HG02981 (cell line): ENCODE results near the gene ARHGDIA.

ENCODE experiments used
- ATAC-seq: cut with Tn5 transposase; IDR thresholded peaks from one replicate; pipeline ENCODE4 v1.9.1; 2021; ENCODE audit warnings: mild to moderate bottlenecking, moderate library complexity; ENCODE audit not compliant: unreplicated experiment

The ARHGDIA gene

GRCh38 chr17:81870981-81871386 lies at the start of gene ARHGDIA:
Gene ARHGDIA (minus strand): TSS chr17:81871337. CDS start chr17:81869930, 1,407 bp downstream.
- ATAC-seq: peak; percentile 7

- no peak for ATAC-seq
Measured at GRCh38 chr17:81918832-81919545, 47.9 kb upstream of the ARHGDIA start.

GRCh38 chr17:81918333-81918669 lies 47.2 kb upstream of the ARHGDIA start:
- ATAC-seq: peak; percentile 11

GRCh38 chr17:81917565-81918332 lies 46.6 kb upstream of the ARHGDIA start, which contains the start of gene SIRT7:
Gene SIRT7 (minus strand): TSS chr17:81918176. CDS start chr17:81918131, 45 bp downstream.
- peak; percentile 59 for ATAC-seq

GRCh38 chr17:81916234-81917001 lies 45.3 kb upstream of the ARHGDIA start:
- no peak for ATAC-seq

GRCh38 chr17:81915331-81915730 lies 44.2 kb upstream of the ARHGDIA start:
- ATAC-seq: no peak

GRCh38 chr17:81914103-81914850 lies 43.1 kb upstream of the ARHGDIA start:
- ATAC-seq: no peak

GRCh38 chr17:81913394-81914102 lies 42.4 kb upstream of the ARHGDIA start:
- ATAC-seq: no peak

- ATAC-seq: no peak
Measured at GRCh38 chr17:81912441-81913309, 41.5 kb upstream of the ARHGDIA start.

GRCh38 chr17:81911969-81912368 lies 40.8 kb upstream of the ARHGDIA start:
- no peak for ATAC-seq

GRCh38 chr17:81911277-81911961 lies 40.3 kb upstream of the ARHGDIA start, which contains the start of gene PCYT2:
Gene PCYT2 (minus strand): TSS chr17:81911399. CDS start chr17:81911355, 44 bp downstream.
- ATAC-seq: peak; percentile 74

GRCh38 chr17:81910840-81911276 lies 39.7 kb upstream of the ARHGDIA start:
- ATAC-seq: peak; percentile 25

- ATAC-seq: no peak
Measured at GRCh38 chr17:81909966-81910839, 39.1 kb upstream of the ARHGDIA start.

GRCh38 chr17:81909231-81909630 lies 38.1 kb upstream of the ARHGDIA start:
- ATAC-seq: no peak

- no peak for ATAC-seq
Measured at GRCh38 chr17:81908793-81909192, 37.7 kb upstream of the ARHGDIA start.

- no peak for ATAC-seq
Measured at GRCh38 chr17:81907219-81908145, 36.3 kb upstream of the ARHGDIA start.
